Smooth muscle cell (in vitro differentiated cells): Measurements from ENCODE around the gene MORF4L2. TPM values are rescaled to one million over a fixed set of nuclear protein-coding genes. Genes with fewer than 3 reads are reported as not detected.
"Not testable (repeated sequence)": the region's sequence is repeated elsewhere in the genome, so short reads cannot be mapped to it uniquely, and the experiment has no call there.

Experiments
- DNase-seq: peaks from one replicate; lab custom pipeline; 2025; ENCODE audit not compliant: unreplicated experiment; lab: John Stamatoyannopoulos, UW
- H2AFZ ChIP-seq: fragments of 200-600 bp; sonication (generic); 2 replicates; pipeline ENCODE4 v1.6.0; 2016; ENCODE audit warnings: antibody characterized with exemption, low read depth, mild to moderate bottlenecking
- H3F3A ChIP-seq: fragments of 200-600 bp; sonication (generic); 2 replicates; pipeline ENCODE4 v1.6.0; 2017; ENCODE audit warnings: antibody characterized with exemption, low read depth
- H3K27ac ChIP-seq: fragments of 200-600 bp; sonication (generic); 2 replicates; pipeline ENCODE4 v1.5.1; 2016; ENCODE audit warnings: low read depth, mild to moderate bottlenecking
- H3K27me3 ChIP-seq: fragments of 200-600 bp; sonication (generic); 2 replicates; pipeline ENCODE4 v1.6.1; 2016; ENCODE audit warnings: low read depth, mild to moderate bottlenecking
- H3K36me3 ChIP-seq: fragments of 200-600 bp; sonication (generic); 2 replicates; pipeline ENCODE4 v1.5.1; 2016; ENCODE audit warnings: low read depth
- H3K4me1 ChIP-seq: fragments of 200-600 bp; sonication (generic); 2 replicates; pipeline ENCODE4 v1.5.1; 2016; ENCODE audit warnings: low read depth
- H3K4me2 ChIP-seq: fragments of 200-600 bp; sonication (generic); 2 replicates; pipeline ENCODE4 v1.6.0; 2016; ENCODE audit warnings: mild to moderate bottlenecking
- H3K4me3 ChIP-seq: fragments of 200-600 bp; sonication (generic); 2 replicates; pipeline ENCODE4 v1.5.1; 2016; ENCODE audit warnings: mild to moderate bottlenecking
- H3K79me2 ChIP-seq: fragments of 200-600 bp; sonication (generic); 2 replicates; pipeline ENCODE4 v1.6.0; 2016; ENCODE audit warnings: low read depth, mild to moderate bottlenecking
- H3K9ac ChIP-seq: fragments of 200-600 bp; sonication (generic); 2 replicates; pipeline ENCODE4 v1.6.0; 2016; ENCODE audit warnings: low read depth
- H3K9me3 ChIP-seq: fragments of 200-600 bp; sonication (generic); replicated peaks from 2 replicates; pipeline ENCODE4 v1.5.1; 2016; ENCODE audit warnings: low read depth
- H4K20me1 ChIP-seq: fragments of 200-600 bp; sonication (generic); 2 replicates; pipeline ENCODE4 v1.6.0; 2016; ENCODE audit warnings: low read depth
- WGBS: methylation state at CpG from one replicate; pipeline ENCODE4 v1.1.7; 2016; ENCODE audit warnings: low lambda C conversion rate; 5-methylcytosine and 5-hydroxymethylcytosine counted together
- polyA plus RNA-seq: library from polyadenylated mRNA; unstranded; fragments of >200 nt; fragmentation: Nextera tagmentation; extraction: Ambion mirVana; gene quantifications from 2 replicates; pipeline ENCODE4 v1.2.1, GENCODE V29; 2016
- total RNA-seq: library from RNA; depleted of rRNA; stranded (reverse); fragments of >200 nt; gene quantifications from 2 replicates; pipeline ENCODE4 v1.2.3, GENCODE V29; 2014
- TF ChIP-seq, protein P1 (sequence below): fragments of 200-600 bp; sonication (generic); IDR thresholded peaks from 2 replicates; pipeline ENCODE4 v1.5.1; 2017; ENCODE audit warnings: borderline replicate concordance, mild to moderate bottlenecking, antibody characterized with exemption; ENCODE audit not compliant: insufficient read depth, poor library complexity, severe bottlenecking

Gene MORF4L2
- total and polyA plus RNA-seq, 2 experiments from 2014 or later, result 726 to 1,824 TPM

- TF ChIP-seq, protein P1, sequence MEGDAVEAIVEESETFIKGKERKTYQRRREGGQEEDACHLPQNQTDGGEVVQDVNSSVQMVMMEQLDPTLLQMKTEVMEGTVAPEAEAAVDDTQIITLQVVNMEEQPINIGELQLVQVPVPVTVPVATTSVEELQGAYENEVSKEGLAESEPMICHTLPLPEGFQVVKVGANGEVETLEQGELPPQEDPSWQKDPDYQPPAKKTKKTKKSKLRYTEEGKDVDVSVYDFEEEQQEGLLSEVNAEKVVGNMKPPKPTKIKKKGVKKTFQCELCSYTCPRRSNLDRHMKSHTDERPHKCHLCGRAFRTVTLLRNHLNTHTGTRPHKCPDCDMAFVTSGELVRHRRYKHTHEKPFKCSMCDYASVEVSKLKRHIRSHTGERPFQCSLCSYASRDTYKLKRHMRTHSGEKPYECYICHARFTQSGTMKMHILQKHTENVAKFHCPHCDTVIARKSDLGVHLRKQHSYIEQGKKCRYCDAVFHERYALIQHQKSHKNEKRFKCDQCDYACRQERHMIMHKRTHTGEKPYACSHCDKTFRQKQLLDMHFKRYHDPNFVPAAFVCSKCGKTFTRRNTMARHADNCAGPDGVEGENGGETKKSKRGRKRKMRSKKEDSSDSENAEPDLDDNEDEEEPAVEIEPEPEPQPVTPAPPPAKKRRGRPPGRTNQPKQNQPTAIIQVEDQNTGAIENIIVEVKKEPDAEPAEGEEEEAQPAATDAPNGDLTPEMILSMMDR, result no peak
- no peak overlapping the region for H3K27ac ChIP-seq
- DNase-seq, result no peak
- peaks cover 5% of the 10 kb centered on the region for H3F3A ChIP-seq
- no peak overlapping the region for H3K9ac ChIP-seq
- no peak overlapping the region for H3K4me3 ChIP-seq
- H3K79me2 ChIP-seq, result no peaks in the 10 kb centered on the region
- 86% methylated on average over 1 of the region's 1 CpG for WGBS
- no peaks in the 10 kb centered on the region for H3K36me3 ChIP-seq
- no peaks in the 10 kb centered on the region for H4K20me1 ChIP-seq
- no peaks in the 10 kb centered on the region for H3K9me3 ChIP-seq
- no peak overlapping the region for H2AFZ ChIP-seq
- peaks cover 3% of the 10 kb centered on the region for H3K4me1 ChIP-seq
- no peaks in the 10 kb centered on the region for H3K27me3 ChIP-seq
- no peak overlapping the region for H3K4me2 ChIP-seq
These were observed 42.4 kb downstream of the MORF4L2 start for GRCh38 chrX:103644125-103644524.

- H4K20me1 ChIP-seq, result no peaks in the 10 kb centered on the region
- 67% methylated on average over 4 of the region's 4 CpGs for WGBS
- H3K4me3 ChIP-seq, result no peak overlapping the region
- peaks cover 5% of the 10 kb centered on the region for H3F3A ChIP-seq
- H2AFZ ChIP-seq, result no peak overlapping the region
- H3K36me3 ChIP-seq, result no peaks in the 10 kb centered on the region
- H3K27me3 ChIP-seq, result no peaks in the 10 kb centered on the region
- no peaks in the 10 kb centered on the region for H3K9me3 ChIP-seq
- DNase-seq, result no peak
- no peak overlapping the region for H3K9ac ChIP-seq
- H3K4me2 ChIP-seq, result no peak overlapping the region
- peaks cover 14% of the 10 kb centered on the region for H3K4me1 ChIP-seq
- peak overlapping the region; percentile 46 for H3K27ac ChIP-seq
- H3K79me2 ChIP-seq, result no peaks in the 10 kb centered on the region
- TF ChIP-seq, protein P1, result no peak
These were observed 45.9 kb downstream of the MORF4L2 start for GRCh38 chrX:103640401-103641155.

DNA sequence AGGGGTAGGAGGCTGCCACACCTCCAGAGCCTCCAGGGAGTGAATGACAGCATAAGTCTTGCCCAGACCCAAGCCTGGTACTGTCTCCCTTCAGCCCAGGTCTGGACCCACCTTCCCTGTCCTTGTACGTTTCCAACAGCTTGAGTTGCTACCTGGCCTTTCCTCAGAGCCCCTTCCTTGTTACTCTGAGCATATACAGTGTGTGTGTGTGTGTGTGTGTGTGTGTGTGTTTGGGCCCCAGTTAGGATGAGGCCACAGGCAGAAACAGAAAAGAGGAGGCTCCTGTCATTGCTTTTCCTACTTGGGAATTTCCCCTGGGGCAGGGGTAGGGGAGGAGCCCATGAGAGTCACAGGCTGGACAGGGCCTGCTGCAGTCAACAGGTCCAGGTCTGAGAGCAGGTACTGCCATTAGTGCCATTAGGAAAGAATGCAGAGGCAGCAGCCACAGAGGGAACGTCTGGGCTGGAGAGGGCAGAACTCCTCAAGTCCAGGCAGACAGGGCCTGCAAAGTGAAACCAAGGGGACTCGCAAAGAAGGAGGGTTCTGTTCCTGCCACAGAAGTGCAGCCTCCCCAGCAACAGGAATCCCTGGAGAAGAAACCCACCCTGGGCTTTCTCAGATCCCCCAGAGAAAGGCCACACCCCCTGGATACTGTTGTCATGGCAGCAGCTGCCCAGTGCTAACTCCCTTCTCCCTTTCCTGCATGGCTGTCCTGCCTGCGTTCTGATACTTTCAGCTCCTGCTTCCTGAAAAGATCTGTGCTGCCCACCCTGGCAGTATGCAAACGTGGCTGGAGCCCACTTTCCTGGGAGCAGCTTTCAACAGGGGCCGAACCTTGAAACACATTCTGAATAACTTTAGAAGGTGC is 47.8 kb downstream of the MORF4L2 start:
- not testable (repeated sequence) for H3K79me2 ChIP-seq, H3K4me3 ChIP-seq, H3K27me3 ChIP-seq, DNase-seq, H3F3A ChIP-seq, H3K36me3 ChIP-seq, H3K4me2 ChIP-seq, H2AFZ ChIP-seq, H4K20me1 ChIP-seq, H3K9me3 ChIP-seq
- Histone ChIP-seq H3K9ac (peak overlapping the region; percentile 22), H3K27ac (peak overlapping the region; percentile 73), H3K4me1 (peaks cover 14% of the 10 kb centered on the region)
- 33% methylated on average over 6 of the region's 6 CpGs for WGBS

DNA sequence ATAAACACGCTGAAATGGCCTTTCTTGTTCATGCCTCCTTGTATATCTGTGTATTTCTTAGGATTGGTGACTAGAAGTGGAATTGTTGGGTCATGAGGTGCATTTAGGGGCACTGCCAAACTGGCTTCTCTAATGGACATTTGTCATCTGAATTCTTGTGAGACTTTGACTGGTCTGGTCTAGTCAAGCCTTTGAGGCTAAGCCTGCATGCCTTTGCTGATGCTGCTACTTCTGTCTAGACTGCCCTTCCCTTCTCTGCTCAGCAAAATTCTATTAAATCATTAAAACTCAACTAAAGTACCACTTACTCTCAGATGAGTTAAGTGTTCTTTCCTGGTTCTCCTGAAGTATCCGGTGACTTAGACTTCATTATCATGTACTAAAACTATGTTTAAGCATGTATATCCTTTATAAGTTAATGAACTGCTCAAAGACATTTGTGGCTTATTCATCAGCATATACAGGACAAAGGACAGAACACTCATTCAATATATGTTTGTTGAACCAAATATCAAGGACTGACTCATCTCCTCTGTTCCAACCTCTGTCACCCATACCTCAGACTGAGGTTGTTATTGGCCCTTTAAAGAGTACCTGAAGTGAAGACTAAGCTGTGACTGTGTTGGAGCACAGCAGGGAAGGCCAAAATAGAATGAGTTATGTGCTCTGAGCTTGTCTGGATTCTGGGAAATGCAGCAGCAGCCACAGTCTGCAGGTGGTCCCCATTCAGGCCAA is 48.7 kb downstream of the MORF4L2 start:
- H3K36me3 ChIP-seq, result no peaks in the 10 kb centered on the region
- H3K4me3 ChIP-seq, result no peak overlapping the region
- H3K27ac ChIP-seq, result peak overlapping the region; percentile 73
- peaks cover 14% of the 10 kb centered on the region for H3K4me1 ChIP-seq
- DNase-seq, result no peak
- H3F3A ChIP-seq, result peaks cover 5% of the 10 kb centered on the region
- H3K79me2 ChIP-seq, result no peaks in the 10 kb centered on the region
- 75% methylated on average over 2 of the region's 2 CpGs for WGBS
- no peak overlapping the region for H3K4me2 ChIP-seq
- H3K9me3 ChIP-seq, result no peaks in the 10 kb centered on the region
- no peak overlapping the region for H2AFZ ChIP-seq
- H3K9ac ChIP-seq, result peak overlapping the region; percentile 22
- no peaks in the 10 kb centered on the region for H4K20me1 ChIP-seq
- no peaks in the 10 kb centered on the region for H3K27me3 ChIP-seq
- TF ChIP-seq, protein P1, result no peak
